HG02852 (cell line): Measurements from ENCODE around the gene FOXF2.
"Not testable (repeated sequence)": the region's sequence is repeated elsewhere in the genome, so short reads cannot be mapped to it uniquely, and the experiment has no call there.

ENCODE experiments used
- ATAC-seq: cut with Tn5 transposase; IDR thresholded peaks from one replicate; pipeline ENCODE4 v1.9.1; 2021; ENCODE audit warnings: mild to moderate bottlenecking, moderate library complexity; ENCODE audit not compliant: unreplicated experiment

The FOXF2 gene

DNA sequence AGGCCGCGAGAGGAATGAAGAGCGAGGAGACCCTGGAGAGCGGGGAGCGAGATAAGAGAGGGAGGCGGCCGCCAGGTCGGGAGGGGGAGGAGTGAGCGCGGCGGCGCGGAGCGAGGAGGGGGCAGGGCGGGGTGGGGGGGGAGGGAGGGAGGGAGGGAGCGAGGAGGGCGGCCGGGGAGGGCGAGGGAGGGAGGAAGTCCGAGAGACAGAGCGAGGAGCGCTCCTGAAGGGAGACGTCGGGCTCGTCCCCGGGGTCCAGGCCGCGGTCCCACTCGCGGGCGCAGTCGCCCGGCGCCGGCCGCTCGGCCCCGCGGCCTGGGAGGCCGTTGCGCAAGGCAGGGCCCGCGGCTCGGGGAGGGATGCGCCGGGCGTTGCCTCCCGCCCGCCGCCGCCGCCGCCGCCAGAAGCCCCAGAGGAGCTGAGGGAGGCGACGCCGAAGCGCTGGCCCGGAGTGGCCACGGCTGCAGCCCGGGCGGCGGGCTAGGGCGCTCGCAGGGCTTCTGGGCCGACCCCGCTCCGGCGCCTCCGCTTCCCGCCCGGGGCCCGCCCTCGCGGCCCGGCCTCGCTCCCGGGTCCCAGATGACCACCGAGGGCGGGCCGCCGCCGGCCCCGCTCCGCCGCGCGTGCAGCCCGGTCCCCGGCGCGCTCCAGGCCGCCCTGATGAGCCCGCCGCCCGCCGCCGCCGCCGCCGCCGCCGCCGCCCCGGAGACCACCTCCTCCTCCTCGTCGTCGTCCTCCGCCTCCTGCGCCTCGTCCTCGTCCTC lies at the start of gene FOXF2:
FOXF2 (plus strand) TSS at position 208 of the 764 bp plus-strand sequence; CDS start at position 580, 372 bp downstream.
- ATAC-seq = no peak

DNA sequence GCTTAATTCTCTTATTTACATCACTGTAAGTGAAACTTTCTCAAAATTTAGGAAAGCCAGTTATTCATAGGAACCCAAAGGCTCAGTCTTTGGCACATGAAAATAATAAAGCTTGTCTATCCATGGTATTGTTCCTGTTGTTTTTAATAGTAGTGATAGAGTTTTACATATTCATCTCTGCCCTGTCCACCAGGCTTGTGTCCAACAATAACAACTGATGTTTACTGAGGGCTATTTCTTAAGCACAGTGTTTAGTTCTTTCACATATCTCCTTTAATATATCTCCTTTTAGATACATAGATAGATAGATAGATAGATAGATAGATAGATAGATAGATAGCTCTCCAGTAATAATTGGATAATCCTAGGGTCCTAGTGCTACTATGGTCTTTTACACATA lies 43.3 kb upstream of the FOXF2 start:
- no peak for ATAC-seq

DNA sequence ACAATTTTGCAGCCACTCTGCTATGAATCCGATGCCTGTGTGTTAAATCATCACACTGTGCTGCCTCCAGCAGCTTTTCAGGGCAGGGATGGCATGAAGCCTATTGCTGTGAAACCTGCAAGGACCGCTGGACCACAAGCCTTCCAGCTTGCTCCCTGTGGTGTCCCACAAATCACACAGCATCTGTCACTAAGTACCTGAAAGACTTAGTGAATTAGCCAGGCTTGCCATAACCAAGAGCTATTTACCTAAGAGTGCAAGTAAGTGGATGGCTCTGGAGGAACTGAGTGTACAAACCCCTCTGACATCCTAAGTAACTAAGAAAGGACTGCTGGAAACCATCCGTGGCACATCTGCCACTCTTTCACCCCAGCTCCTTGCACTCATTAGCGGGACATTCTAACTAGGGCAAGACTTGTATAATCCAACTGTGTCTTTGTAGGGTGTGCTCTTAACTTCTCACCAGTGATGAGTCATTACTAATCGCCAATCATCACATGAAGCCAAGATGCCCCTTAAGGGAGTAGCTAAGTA lies 42.8 kb upstream of the FOXF2 start:
- ATAC-seq = no peak

DNA sequence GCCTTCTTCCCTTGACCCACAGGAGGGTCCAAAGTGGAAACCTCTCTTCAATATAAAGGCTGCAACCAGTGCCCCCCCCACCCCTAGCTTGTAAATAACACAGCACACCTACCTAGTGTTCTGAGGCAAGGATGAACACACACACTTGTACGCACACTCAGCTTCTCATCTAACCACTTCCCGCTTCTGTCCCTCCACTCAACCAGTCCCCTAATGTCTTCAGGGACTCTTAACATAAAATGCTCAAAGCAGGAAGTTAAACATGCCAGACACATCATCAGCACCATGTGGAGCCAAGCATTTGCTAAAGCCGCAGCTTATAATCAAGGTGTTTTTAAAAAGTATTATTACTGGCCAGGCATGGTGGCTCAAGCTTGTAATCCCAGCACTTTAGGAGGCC lies 42.2 kb upstream of the FOXF2 start:
- ATAC-seq = no peak

DNA sequence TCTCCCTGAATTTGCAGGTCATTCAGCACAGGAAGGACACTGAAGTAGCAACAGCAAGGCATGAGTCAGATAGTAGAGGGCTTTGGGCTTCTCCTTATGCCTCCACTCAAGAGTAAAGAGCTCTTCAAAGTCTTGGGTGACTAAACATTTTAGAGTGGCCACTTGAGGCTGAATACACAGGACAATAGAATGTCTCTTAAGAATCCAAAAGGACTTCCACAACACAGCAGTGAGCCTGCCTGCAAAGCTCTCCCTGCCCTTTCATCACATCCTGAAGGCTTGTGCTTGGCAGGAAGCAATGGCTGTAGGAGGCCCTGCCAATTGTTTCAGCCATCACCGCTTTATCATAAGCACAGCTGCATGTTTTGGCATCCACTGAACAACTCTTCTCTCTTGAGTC lies 40.7 kb upstream of the FOXF2 start:
- ATAC-seq = no peak

DNA sequence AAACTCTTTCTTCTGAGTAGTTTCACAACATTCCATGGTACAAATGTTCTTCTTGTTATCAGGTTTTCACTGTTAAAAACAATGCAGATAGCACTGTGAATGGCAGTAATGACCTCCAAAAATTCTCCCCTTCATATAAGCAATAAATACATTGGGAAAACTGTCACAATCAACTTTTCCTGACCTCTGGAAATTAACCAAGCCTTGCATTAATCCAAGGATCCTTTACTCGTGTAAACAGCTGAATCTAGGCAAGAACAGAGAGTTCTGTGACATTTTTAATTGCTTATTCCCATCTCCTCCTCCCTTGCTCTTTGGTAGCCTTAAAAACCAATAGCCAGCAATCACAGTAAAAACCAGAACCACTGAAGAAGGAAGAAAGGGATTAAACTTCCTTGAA lies 39.7 kb upstream of the FOXF2 start:
- ATAC-seq = no peak

DNA sequence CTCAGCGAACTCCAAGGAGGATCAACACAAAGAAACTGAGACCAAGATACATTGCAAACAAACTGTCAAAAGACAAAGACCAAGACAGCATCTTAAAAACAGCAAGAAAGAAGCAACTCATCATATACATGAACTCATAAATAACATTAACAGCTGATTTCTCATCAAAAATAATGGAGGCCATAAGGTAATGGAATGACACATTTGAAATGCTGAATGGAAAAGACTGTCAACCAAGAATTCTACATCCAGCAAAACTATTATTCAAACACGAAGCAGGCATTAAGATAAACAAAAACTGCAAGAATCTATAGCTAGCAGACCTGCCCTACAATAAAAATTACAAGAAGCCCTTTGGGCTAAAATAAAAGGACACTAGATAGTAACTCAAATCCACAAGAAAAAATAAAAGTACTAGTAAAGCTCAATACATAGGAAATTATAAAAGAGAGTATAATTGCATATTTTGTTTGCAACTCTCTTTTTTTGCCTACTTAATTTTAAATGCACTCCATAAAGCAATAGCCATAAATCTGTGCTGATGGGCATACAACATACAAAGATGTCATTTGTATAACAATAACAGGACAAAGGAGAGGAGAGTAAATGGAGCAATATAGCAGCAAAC lies 37.9 kb upstream of the FOXF2 start:
- ATAC-seq = no peak

GRCh38 chr6:1355068-1355467 lies 34.3 kb upstream of the FOXF2 start:
- ATAC-seq = not testable (repeated sequence)

DNA sequence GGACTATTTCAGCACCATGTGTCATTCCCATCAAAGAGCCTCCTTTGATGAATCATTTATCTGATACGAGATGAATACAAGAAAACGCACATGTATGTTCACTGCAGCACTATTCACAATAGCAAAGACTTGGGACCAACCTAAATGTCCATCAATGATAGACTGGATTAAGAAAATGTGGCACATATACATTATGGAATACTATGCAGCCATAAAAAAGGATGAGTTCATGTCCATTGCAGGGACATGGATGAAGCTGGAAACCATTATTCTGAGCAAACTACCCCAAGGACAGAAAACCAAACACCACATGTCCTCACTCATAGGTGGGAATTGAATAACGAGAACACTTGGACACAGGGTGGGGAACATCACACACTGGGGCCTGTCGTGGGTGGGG lies 27.7 kb upstream of the FOXF2 start:
- ATAC-seq = not testable (repeated sequence)

DNA sequence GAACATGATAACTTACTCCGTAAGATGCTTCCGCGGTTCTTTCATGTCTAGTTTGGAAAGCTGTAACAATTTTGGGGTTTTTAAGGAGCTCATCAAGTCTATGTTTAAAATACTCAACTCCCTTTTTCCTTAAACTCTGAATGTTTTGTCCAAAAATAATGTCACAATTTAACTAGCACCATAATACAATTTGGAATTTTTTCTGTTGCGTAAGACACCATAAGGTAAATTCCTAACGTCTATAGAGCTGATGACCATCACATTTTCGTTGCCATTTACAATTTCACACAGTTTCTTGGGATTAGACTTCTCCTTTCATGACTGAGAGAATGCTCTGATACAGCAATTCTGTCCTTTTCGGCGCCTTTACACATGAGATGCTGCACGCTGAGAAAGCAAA lies 26.7 kb upstream of the FOXF2 start:
- ATAC-seq = no peak

DNA sequence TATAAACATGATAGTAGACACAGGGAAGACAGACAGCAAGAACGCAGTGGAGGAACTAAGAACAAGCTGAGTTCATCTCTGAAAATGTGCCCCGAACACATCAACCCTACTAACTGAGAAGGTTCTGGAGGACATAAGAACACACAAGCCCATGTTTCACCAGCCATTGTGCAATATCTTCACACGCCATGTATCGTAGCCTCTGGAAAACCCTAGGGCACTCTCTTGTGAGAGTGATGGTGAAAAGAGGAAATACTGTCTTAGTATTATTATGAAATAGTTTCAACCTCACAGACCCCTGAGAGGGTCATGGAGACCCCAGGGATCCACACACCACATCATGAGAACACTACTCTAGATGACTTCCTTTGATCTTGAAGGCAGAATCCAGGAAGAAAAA lies 26.1 kb upstream of the FOXF2 start:
- no peak for ATAC-seq

DNA sequence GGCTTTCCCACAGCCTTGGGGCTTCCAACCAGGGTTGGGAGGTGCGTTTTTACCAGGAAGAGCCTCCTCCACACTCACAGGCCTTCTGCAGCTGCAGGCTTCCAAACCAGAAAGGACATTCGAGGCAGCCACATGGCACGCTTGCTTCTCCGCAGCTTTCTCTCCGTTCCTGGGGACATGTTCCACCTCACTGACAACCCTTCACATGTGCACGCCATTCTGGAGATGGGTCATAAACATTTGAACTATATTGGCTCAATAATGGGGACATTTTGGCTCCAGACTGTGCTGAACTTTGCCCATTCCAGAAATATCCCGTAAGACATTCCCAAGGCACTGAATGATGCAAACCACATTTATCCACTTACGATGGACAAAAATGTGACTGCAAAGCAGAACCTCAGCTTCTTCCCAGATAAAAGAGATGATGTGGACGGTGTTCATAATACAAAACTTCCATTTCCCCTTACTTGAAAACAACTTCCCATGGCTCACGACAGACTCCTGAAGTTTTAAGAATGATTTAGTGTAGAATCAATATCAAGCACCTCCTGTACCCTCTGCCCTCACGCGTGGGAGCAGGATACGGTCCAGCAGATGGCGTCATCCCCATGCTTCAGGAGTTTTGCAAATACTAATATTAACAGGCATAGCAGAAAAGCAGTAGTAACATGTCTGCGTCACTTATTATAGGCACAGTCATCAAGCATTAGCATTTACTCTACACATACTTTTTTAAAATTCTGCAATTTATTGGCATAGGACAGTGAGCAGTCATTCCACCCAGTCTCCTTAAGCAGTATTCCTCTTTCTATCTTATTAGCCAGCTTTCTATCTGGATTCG lies 25.4 kb upstream of the FOXF2 start:
- no peak for ATAC-seq

DNA sequence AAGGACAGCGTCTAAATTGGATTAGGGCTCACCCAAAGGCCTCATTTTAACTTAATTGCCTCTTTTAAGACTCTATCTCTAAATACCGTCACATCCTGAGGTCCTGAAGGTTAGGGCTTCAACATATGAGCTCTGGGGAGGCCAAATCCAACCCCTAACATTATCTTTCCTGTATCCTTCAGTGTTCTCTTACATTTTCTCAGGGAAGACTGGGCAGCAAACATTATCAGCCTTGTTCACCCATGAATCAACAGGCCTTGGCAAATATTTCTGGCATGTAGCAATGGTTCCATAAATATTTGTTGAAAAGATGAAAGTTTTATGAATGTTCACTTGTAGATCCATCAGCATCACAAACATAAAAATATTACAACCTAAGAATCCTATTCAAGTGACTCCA lies 24.6 kb upstream of the FOXF2 start:
- ATAC-seq = no peak

DNA sequence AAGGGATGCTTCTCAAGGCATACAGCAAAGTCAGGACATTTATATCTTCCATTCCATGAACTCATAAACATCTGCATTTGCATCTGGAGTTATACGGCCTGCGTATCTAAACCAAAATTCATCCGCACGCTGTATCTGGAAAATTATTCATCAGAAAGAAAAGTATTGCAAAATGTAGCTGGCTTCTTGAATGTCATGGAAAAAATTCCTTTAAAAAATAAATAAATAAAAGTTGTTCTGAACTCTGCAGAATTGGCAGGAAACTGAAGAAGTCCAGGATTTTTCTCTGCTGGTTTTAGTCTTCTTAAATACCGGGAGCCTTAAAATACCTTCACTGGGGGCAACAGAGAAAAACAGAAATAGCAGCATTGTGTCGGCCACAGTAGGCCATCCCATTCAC lies 23.7 kb upstream of the FOXF2 start:
- no peak for ATAC-seq

DNA sequence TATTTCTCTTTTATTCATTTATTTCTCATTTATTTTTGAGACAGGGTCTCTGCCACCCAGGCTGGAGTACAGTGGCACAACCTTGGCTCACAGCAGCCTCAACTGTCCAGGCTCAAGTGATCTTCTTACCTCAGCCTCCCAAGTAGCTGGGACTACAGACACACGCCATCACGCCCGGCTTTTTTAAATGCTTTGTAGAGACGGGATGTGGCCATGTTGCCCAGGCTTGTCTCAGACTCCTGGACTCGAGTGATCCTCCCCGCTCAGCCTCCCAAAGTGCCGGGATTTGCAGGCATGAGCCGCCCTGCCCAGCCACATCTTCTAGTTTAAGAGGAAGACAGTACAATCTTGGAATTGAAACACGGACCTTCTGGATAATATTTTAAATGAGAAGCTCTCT lies 21.6 kb upstream of the FOXF2 start:
- no peak for ATAC-seq

- no peak for ATAC-seq
These were observed 20.4 kb upstream of the FOXF2 start for GRCh38 chr6:1368940-1369339.

DNA sequence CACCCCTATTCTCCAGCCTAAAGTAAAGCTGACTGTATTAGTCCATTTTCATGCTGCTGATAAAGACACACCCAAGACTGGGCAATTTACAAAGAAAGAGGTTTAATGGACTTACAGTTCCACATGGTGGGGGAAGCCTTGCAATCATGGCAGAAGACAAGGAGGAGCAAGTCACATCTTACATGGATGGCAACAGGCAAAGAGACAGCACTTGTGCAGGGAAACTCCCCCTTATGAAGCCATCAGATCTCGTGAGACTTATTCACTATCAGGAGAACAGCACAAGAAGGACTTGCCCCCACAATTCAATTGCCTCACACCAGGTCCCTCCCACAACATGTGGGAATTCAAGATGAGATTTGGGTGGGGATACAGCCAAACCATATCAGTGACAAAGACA lies 19.7 kb upstream of the FOXF2 start:
- not testable (repeated sequence) for ATAC-seq

DNA sequence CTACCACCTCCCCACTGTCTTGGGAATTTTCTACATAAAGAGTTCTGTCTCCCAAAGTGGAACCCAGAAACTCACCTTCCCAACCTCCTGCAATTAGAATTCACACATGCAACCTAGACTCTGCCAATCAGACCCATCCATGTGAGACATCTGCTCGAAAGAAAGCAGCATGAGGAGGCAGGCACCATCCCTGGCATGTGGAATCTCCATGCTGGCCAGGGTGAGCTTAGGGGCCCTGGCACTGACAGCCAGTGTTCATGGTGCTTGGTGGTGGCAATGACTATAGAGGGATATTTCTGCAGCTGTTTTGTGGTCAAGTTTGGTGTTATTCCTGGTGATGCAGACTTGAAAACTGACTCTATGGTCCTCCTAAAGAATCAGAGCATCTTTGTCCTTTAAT lies 17.4 kb upstream of the FOXF2 start:
- no peak for ATAC-seq

- ATAC-seq = no peak
These were observed 16.7 kb upstream of the FOXF2 start for GRCh38 chr6:1372690-1373089.

GRCh38 chr6:1376653-1377052 lies 12.7 kb upstream of the FOXF2 start:
- no peak for ATAC-seq

DNA sequence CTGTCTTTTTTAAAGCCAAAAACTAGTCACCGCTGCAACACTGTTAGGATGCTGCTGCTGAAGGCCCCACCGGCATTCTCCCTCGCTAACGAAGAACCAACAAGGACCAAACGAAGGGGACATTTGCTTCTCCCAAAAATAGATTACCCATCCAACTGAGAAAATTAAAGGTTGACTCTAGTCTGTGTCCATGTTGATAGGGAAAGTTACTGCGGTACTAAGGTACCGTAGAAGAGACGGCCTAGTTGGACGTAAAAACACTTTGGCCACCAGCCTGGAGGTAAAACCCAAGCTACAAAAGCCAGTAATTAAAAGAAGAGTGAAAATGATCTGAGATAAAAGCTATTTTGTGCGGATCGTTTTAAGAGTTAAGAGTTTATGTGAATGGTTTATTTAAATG lies 11.8 kb upstream of the FOXF2 start:
- no peak for ATAC-seq
